GM20431 (cell line): ENCODE measurements around the gene GPC1.

Source experiments
- in situ Hi-C: fragments of 300-500 bp; cut with MseI, MboI; formaldehyde crosslinking; loops from one replicate; pipeline ENCODE4 v1.15.0; 2020; ENCODE audit warnings: low sequenced_read_pairs; ENCODE audit not compliant: unreplicated experiment

GPC1 gene

GRCh38 chr2:240440251-240440650, 4.8 kb downstream of the GPC1 start:
- in situ Hi-C loops: no loop called here

DNA sequence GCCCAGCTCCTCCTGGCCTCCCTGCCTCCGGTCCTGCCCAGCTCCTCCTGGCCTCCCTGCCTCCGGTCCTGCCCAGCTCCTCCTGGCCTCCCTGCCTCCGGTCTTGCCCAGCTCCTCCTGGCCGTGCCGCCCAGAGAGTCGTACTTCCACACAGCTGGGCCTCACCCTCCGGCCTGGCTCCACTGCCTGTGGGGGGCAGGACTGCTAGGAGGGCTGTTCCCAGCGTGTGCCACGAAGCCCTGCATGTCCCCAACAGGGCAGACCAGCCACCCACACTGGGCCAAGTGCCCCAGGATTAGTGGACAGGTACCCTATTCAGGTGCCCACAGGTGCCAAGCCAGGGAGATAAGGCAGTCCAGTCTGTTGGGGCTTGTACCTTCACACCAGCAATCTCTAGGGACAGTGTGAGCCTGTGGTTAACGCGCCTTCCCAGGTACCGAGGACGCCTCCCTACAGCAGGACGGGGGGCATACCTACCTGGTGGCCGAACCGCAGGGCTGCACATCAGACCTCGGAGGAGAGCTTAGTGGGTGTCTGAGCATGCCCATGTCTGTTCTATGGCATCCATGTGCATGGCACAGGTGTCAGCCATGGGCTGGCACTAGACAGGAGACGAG, 5.3 kb downstream of the GPC1 start:
- in situ Hi-C loops: no loop called here

GRCh38 chr2:240441326-240441992, 6.0 kb downstream of the GPC1 start:
- in situ Hi-C loops: no loop called here

- in situ Hi-C loops: no loop called here
Observed at GRCh38 chr2:240441993-240442411, 6.5 kb downstream of the GPC1 start.

DNA sequence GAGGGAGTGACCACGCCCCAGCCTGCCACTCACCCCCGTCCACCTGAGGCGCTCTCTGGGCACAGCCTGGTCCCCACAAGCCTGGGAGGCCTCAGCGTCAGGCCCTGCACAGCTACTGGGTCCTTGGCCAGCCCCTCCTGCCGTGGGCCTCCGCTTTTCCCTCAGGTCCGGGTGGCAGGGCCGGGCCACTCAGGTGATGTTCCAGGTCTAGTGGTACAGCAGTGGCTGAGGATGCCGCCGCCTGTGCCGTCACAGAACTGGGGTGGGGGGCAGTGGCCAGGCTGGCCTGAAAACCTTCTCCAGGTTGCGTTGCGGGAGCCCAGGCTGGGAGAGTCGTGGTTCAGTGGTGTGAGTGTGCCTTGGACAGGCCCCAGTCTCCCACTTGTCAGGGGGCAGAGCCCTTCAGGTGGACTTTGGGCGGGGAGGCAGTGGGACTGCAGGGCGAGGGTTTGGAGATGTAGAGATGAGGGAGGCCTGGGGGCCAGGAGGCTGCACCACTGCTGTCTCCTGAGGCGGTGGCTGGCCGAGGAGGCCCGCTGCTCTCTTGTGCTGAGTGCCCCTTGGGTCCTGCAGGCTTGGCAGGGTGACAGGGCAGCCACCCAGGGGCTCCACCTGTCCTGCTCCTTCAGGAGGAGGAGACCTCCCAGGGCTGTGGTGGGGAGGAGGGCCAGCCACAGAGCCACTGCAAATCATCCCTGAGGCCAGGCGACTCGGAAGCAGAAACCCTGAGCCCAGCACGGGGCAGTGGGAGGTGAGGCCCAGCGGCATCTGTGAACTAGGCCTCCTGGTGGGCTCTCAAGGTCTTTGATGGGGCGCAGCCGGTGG, 7.6 kb downstream of the GPC1 start:
- in situ Hi-C loops: no loop called here

DNA sequence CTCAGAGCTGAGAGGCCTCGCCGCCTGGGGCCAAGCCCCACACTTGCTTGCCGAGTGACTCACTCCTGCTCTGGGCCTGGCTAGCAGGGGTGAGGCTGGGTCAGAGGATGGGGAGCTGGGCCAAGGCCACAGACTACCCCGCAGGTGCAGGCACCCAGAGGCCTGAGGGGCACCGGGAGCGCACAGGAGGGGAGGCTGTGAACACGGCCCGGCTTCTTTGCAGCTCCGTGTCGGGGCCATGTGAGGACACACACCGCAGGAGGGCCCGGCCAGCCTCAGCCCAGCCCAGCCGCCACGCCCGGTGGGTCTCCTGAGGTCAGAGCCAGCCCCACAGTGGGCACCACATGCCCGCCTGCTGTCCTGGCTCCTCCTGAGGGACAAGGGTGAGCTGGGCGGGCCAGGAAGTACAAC, 8.4 kb downstream of the GPC1 start:
- in situ Hi-C loops: no loop called here

DNA sequence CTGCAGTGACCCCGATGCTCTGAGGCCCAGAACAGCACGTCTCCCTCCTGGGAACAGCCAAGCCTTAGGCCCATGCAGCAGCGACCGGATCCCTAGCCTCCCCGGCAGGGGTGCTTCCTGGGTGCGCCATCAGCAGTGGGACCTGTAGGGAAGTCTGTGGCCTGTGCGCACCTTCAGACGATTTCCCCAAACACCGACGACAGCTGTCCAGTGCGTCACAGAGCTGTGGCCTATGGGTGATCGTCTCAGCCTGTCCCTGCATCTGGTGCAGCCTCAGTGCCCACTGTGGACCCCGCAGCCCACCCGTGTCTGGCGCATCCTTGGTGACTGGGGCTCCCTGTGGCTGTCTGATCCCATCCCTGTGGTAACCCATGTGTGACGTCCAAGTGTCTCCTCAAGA, 9.0 kb downstream of the GPC1 start:
- in situ Hi-C loops: no loop called here

GRCh38 chr2:240445961-240446663, 10.6 kb downstream of the GPC1 start:
- in situ Hi-C loops: no loop called here

GRCh38 chr2:240446664-240447175, 11.3 kb downstream of the GPC1 start:
- in situ Hi-C loops: no loop called here

DNA sequence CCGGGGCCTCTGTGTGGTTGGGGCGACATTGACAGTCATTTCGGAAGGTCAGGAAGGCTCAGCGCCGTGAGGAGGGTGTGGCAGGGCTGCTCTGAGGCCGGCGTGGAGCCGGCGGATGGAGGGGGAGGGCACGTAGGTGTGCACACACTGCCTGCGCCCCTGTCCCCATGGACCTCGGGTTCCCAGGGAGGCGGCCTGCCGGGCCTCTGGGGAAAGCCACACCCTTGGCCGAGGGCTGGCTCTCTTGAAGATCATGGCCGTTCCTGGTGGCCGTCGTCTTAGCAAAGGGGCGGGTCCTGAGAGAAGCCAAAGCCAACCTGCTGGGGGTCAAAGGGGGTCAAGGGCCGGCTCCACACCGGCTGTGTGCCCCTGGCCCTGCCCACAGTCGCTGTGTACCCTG, 11.9 kb downstream of the GPC1 start:
- in situ Hi-C loops: no loop called here

DNA sequence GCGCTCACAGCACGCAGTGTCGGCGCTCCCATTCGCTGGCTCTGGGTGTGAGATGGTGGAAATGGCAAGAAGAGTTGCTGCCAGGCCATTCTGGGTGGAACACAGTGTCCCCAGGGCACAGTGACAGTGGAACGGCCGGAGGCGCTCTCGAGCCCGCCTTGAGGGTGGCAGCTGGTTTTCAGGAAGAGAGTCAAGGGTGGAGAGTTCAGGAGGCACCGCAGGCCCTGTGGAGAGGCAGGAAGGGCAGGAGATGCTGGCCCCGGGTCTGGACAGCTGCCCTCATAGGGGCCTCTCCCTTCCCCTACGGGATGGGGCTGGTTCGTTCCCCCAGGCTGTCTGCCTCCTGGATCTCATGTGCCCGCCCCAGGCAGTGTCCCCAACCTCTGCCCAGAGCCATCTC, 12.5 kb downstream of the GPC1 start:
- in situ Hi-C loops: no loop called here

GRCh38 chr2:240448387-240449274, 13.2 kb downstream of the GPC1 start:
- in situ Hi-C loops: no loop called here

DNA sequence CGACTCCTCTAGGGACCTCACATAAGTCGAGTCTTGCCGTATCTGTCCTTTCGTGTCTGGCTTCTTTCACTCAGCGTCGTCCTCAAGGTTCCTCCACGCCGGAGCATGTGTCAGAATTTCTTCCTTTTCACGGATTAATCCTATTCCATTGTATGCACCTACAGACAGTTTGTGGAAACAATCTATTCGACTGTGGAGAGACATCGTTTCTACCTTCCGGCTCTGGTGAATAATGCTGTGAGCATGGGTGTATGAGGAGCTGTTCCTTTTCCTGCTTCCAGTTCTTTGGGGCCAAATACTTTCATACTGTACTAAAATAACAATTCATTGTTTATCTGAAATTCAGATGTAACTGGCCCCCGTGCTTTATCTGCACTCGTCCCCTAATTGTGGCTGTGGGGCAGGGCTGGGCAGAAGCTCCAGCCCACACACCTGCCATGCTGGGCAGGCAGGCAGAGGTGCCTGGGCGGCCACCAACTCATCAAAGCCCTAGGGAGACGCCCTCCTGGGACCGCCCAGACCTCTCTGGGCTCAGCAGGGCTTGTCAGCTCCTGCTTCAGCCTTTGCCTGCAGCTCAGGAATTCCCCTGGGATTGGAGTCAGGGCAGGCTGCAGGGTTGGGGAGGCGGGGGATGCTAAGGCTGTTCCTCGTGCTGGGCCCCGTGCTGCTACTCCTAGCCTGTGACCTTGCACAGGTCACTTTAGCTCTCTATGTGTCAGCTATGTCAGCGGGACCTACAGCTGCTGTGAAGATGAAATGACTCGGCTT, 14.5 kb downstream of the GPC1 start:
- in situ Hi-C loops: no loop called here

GRCh38 chr2:240450532-240451107, 15.2 kb downstream of the GPC1 start:
- in situ Hi-C loops: no loop called here

DNA sequence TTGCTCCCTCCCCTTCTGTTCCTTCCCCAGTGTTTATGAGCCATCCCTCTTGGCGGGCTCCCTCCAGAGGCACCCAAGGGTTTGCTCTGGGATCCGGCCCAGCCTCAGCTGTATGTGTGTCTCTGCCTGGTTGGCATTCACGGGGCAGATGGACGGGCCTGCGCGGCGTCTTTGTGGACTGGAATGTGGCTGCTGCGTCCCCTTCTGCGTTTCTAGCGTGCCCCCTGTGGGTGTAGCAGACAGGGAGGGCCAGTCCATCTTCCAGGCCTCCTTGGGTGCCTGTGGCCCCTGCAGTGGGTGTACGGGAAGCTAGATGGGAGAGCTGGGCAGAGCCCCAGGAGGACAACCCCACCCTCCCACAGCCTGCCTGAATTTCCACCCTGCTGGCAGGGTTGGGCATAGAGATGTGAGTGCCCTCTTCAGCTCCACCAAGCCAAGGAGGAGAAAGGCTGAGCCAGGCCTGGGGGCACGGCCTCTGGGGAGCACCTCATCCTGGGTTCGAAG, 15.7 kb downstream of the GPC1 start:
- in situ Hi-C loops: no loop called here

DNA sequence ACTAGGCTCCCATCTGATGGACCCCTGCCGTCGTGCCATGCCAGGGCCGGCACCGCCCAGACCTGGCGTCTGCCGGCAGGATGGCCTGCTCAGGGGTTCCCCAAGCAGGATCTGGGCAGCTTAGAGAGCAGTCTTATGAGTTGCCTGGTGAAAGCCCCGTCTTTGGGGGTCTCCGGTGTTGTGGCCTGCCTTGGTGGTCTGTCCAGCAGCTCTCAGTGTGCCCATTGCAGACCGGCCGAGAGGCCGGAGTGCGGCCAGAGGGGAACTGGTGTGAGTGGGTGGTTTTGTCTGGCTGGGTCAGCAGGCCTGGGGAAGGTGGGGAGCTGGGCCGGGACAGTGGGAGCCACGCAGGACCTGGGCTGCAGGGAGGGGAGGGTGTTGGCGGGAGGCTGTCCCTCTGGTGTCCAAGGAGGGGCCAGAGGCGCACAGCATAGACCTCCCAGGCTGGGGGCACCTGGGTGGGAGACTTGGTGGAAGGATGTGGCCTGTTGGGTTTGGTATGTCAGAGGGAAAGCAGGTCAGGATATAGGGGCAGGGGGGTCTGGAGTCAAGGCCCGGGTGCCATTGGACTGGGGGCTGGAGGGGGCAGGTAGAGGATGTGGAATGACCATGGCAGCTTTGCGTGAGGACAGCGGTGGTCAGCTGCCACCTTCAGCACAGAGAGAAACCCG, 16.5 kb downstream of the GPC1 start:
- in situ Hi-C loops: no loop called here

- in situ Hi-C loops: no loop called here
Observed at GRCh38 chr2:240452462-240453256, 17.2 kb downstream of the GPC1 start.
